HepG2 (cell line): ENCODE results near the gene MYRIP. TPM values are rescaled to one million over a fixed set of nuclear protein-coding genes. Genes with fewer than 3 reads are reported as not detected.
A peak's percentile ranks its signal among the peaks of the same experiment; 100 is the strongest.

Source experiments
- ARID4A ChIP-seq: sonication (generic); formaldehyde crosslinking; IDR thresholded peaks from 2 replicates; pipeline ENCODE4 v1.5.0; 2020; ENCODE audit warnings: mild to moderate bottlenecking, missing genetic modification reagents, borderline replicate concordance
- BCLAF1 ChIP-seq: fragments of 450-650 bp; IDR thresholded peaks from 2 replicates; pipeline ENCODE4 v1.6.1; 2017; ENCODE audit warnings: mild to moderate bottlenecking
- DBP ChIP-seq: sonication (generic); formaldehyde crosslinking; IDR thresholded peaks from 2 replicates; pipeline ENCODE4 v1.4.0; 2020; ENCODE audit warnings: missing genetic modification reagents; ENCODE audit errors: not compliant biosample characterization
- FOSL1 ChIP-seq: sonication (generic); formaldehyde crosslinking; IDR thresholded peaks from 2 replicates; pipeline ENCODE4 v1.9.0; 2021; ENCODE audit warnings: missing genetic modification reagents, borderline replicate concordance
- KLF16 ChIP-seq, 2 experiments: sonication (generic) in 1 of 2; formaldehyde crosslinking in 1 of 2; IDR thresholded peaks; 2 replicates each; pipeline versions ENCODE4 v1.6.1 to v1.8.0; 2016 to 2023; ENCODE audit warnings: missing genetic modification reagents in 2 of 2, missing compliant biosample characterization in 1 of 2
- MBNL3 ChIP-seq: fragments of 250-450 bp; sonication (Bioruptor Pico); conservative IDR thresholded peaks from 2 replicates; pipeline ENCODE4 v1.8.0; 2022; ENCODE audit warnings: mild to moderate bottlenecking, inconsistent platforms
- ZBTB46 ChIP-seq: sonication (generic); formaldehyde crosslinking; IDR thresholded peaks from 2 replicates; pipeline ENCODE4 v1.4.0; 2020; ENCODE audit warnings: mild to moderate bottlenecking, missing genetic modification reagents, borderline replicate concordance
- ZBTB7A ChIP-seq: sonication (generic); formaldehyde crosslinking; IDR thresholded peaks from 2 replicates; pipeline ENCODE4 v1.8.0; 2022; ENCODE audit warnings: mild to moderate bottlenecking, missing genetic modification reagents
- ZFP36L1 ChIP-seq: sonication (generic); formaldehyde crosslinking; IDR thresholded peaks from 2 replicates; pipeline ENCODE4 v1.8.0; 2022; ENCODE audit warnings: mild to moderate bottlenecking, missing genetic modification reagents, moderate library complexity
- polyA plus RNA-seq, 8 experiments: library from polyadenylated mRNA; depleted of rRNA in 3 of 8; stranded (reverse) in 7 of 8; unstranded in 1 of 8; fragments of >200 nt; fragmentation: Illumina TruSeq in 4 of 8; extraction: Trizol in 4 of 8; gene quantifications; 2 replicates each; pipeline versions ENCODE4 v1.2.1 to v1.2.3, GENCODE V29; 2011 to 2016; ENCODE audit warnings: low read depth in 4 of 8, missing spikeins in 1 of 8, mixed read lengths in 1 of 8; ENCODE audit not compliant: insufficient read depth in 1 of 8
- total RNA-seq, 5 experiments: library from RNA; depleted of rRNA; stranded (reverse); fragments of >200 nt; fragmentation: Illumina TruSeq; extraction: Trizol; gene quantifications; 2 replicates each; pipeline ENCODE4 v1.2.3, GENCODE V29; 2016; ENCODE audit warnings: low read depth in 1 of 5

MYRIP gene
- total and polyA plus RNA-seq, 2 of the 13 experiments (the other 11 are each of a cell fraction or from before 2014, with no cell fraction given) = 0.64 to 0.84 TPM

- TF ChIP-seq ARID4A (CRISPR knock-in tag) (peak; percentile 75; the same call in 1 of the 2 replicates), ZFP36L1 (no peak), BCLAF1 (no peak), DBP (CRISPR knock-in tag) (no peak), MBNL3 (CRISPR knock-in tag) (no peak), ZBTB46 (CRISPR knock-in tag) (no peak), FOSL1 (CRISPR knock-in tag) (no peak), ZBTB7A (CRISPR knock-in tag) (no peak), KLF16 (CRISPR knock-in tag; IDR thresholded peaks at IDR 0.05) (no peak)
Observed at GRCh38 chr3:40309418-40309924, 500.1 kb downstream of the MYRIP start, which contains the start of gene EIF1B (continued).
